HPDE6-E6E7 (cell line): ENCODE results near the gene NSUN6.

ENCODE experiments used
- DNase-seq: peaks from one replicate; pipeline ENCODE4 v3.0.0; 2011; ENCODE audit warnings: missing footprints; ENCODE audit errors: extremely low spot score

The NSUN6 gene

DNA sequence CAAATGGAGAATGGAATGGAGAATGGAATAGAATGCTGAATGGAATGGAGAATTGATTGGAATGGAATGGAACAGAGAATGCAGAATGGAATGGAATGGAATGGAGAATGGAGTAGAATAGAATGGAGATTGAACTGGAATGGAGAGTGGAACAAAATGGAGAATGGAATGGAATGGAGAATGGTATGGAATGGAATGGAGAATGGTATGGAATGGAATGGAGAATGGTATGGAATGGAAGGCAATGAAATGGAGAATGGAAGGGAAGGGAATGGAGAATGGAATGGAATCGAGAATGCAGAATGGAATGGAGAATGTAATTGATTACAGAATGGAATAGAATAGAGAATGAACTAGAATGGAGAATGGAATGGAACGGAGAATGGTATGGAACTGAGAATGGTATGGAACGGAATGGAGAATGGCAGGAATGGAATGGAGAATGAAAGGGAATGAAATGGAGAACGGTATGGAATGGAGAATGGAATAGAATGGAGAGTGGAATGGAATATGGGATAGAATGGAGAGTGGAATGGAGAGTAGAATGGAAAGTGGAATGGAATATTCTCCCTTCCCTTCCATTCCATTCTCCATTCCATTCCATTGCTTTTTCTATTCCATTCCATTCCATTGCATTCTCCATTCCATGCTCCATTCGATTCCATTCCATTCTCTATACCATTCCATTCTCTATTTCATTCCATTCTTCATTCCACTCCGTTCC lies 88.2 kb downstream of the NSUN6 start:
- no peak for DNase-seq

- DNase-seq: no peak
Measured at GRCh38 chr10:18561861-18562551, 89.4 kb downstream of the NSUN6 start.

DNA sequence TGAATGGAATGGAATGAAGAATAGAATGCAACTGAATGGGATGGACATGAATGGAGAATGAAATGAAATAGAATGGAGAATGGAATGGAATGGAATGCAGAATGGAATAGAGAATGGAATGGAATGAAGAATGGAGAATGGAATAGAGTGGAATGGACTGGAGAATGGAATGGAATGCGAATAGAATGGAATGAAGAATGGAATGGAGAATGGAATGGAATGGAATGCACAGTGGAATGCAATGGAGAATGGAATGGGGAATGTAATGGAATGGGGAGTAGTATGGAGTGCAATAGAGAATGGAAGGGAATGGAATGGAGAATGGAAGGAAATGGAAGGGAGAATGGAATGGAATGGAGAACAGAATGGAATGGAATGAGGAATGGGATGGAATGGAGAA lies 93.4 kb downstream of the NSUN6 start:
- no peak for DNase-seq

DNA sequence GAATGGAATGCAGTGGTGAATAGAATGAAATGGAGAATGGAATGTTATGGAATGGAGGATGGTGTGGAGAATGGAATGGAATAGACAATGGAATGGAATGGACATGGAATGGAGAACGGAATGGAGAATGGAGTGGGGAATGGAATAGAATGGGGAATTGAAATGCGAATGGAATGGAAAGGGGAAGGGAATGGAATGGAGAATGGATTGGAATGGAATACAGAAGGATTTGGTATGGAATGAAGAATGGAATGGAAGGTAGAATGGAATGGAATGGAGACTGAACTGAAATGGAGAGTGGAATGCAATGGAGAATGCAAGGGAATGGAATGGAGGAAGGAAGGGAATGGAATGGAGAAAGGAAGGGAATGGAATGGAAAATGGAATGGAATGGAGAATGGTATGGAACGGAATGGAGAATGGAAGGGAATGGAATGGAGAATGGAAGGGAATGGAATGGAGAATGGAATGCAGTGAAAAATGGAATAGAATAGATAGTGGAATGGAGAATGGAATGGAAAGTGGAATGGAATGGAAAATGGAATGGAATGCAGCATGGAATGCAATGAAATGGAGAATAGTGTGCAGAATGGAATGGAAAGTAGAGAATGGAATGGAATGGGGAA lies 94.8 kb downstream of the NSUN6 start:
- DNase-seq: no peak

DNA sequence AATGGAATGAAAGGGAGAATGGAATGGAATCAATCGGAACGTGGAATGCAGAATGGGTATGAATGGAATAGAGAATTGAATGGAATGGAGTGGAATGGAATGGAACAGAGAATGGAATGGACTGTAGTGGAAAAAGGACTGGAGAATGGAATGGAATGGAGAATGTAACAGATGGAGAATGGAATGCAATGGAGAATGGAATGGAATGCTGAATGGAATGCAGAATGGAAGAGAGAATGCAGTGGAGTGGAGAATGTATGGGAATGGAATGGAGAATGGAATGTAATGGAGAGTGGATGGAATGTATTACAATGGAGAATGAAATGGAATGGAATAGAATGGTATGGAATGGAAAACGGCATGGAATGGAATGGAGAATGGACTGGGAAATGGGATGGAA lies 96.9 kb downstream of the NSUN6 start:
- no peak for DNase-seq

- no peak for DNase-seq
Measured at GRCh38 chr10:18551473-18551872, 99.9 kb downstream of the NSUN6 start.

- DNase-seq: no peak
Measured at GRCh38 chr10:18549105-18549504, 102.3 kb downstream of the NSUN6 start.

- DNase-seq: no peak
Measured at GRCh38 chr10:18545621-18546305, 105.6 kb downstream of the NSUN6 start.

DNA sequence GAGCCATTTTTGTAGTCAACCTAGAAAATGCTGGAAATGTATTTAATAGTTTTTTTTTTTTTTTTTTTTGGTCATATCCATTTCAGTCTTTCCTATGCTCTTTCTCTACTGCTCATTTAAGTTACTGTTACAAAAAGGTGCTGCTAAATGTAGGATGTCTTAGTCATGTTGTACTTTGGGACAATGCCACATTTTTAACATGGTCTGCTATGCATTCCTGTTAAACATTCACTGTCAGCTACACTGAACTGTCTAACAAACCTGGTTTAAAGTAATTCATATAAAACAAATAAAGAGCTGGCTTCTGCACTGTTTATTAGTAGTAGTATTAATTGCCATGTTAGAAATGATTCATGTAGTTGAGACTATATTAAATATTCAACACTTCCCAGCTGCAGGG lies 108.6 kb downstream of the NSUN6 start:
- no peak for DNase-seq

DNA sequence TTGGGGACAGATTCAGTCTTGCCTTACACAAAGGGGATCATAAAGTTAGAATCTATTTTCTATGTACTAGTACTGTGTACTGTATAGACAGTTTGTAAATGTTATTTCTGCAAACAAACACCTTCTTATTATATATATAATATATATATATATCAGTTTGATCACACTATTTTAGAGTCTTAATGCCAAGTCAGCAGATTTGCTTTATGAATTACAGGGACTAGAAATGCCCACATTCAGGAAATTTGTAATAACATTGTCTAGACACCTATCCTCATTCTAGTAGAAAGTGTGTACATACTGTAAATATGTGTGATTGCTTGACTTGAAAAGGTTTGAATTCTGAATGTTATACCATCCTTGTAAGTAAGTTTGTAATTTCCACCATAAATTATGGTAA lies 111.2 kb downstream of the NSUN6 start:
- DNase-seq: no peak

DNA sequence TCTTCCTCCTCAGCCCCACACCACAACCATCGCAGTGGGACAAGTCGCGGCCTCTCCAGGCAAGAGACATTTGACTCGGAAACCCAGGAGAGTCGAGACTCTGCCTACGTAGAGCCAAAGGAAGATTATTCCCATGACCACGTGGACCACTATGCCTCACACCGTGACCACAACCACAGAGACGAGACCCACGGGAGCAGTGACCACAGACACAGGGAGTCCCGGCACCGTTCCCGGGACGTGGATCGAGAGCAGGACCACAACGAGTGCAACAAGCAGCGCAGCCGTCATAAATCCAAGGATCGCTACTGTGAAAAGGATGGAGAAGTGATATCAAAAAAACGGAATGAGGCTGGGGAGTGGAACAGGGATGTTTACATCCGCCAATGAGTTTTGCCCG lies 112.1 kb downstream of the NSUN6 start:
- no peak for DNase-seq

- no peak for DNase-seq
Measured at GRCh38 chr10:18533896-18534295, 117.5 kb downstream of the NSUN6 start.

- no peak for DNase-seq
Measured at GRCh38 chr10:18532881-18533535, 118.4 kb downstream of the NSUN6 start.

DNA sequence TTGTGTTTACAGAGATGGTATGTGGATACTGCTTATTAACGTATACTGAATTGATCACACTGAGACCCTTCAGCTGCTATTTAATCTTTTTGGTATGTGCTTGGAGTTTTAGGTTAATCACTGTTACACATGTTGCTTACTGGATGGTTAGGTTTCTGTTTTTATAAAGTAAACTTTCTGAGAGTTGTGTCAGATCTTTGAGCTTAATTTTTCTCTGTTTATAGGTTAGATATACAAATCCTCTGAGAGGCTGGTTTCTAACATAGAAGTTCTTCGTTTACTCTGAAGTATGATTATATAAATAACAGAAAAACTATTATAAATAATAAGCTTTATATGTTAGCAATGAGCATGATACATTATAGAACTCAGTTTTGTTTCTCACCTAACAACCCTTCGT lies 123.1 kb downstream of the NSUN6 start:
- DNase-seq: no peak

DNA sequence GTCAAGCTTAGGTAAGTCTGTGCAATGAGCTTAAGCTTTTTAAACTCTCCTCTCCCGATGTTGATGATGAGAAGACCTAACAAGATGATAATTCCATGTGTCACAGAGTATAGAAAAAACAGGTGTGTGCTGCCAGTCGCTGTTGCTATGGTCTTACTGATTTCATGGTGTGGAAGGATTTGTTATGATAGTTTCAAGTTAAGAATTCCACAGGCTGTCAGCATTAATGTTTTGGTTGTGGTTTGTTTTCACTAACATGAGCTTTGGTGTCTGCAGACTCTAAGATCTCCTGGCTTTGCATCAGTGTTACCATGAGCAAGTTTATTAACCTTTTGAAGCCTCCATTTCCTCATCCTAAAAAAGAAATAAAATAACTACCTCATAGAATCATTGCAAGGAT lies 123.7 kb downstream of the NSUN6 start:
- DNase-seq: no peak

DNA sequence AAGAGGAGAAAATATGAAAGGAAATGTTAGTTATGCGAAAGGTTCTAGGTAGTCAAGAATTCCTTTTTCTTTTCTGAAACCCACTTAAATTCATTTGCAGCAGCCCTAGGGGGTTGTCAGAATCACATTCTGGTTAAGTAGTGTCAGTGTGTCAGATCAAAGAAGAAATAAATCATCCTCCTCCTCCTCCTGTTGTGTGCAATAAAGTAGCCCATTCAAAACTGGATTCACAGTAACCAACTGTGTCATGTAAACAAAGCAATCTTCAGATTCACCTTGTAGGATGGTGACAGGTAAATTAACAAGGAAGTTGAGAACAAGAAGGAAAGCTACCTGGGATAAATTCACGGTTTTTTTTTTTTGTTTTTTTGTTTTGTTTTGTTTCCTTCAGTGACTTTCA lies 127.5 kb downstream of the NSUN6 start:
- no peak for DNase-seq

GRCh38 chr10:18523025-18523424 lies 128.4 kb downstream of the NSUN6 start:
- DNase-seq: no peak

GRCh38 chr10:18516851-18517250 lies 134.5 kb downstream of the NSUN6 start:
- no peak for DNase-seq

GRCh38 chr10:18514537-18514936 lies 136.8 kb downstream of the NSUN6 start:
- DNase-seq: no peak

DNA sequence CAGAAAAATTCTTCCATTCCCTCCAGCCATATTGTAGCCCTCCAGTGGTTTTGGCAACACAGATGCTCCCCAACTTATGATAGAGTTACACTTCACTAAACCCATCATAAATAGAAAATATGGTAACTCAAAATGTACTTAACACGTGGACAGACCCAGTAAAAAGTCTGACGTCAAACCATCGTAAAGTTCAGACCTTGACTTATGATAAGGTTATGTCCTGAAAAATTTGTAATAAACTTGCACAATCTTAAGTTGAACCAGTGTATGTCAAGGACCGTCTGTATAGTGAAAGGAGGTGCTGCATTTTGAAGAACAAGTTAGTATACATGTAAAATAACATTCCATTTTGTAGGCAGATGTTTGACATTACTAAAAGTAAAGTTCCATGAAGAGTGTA lies 142.8 kb downstream of the NSUN6 start:
- no peak for DNase-seq

DNA sequence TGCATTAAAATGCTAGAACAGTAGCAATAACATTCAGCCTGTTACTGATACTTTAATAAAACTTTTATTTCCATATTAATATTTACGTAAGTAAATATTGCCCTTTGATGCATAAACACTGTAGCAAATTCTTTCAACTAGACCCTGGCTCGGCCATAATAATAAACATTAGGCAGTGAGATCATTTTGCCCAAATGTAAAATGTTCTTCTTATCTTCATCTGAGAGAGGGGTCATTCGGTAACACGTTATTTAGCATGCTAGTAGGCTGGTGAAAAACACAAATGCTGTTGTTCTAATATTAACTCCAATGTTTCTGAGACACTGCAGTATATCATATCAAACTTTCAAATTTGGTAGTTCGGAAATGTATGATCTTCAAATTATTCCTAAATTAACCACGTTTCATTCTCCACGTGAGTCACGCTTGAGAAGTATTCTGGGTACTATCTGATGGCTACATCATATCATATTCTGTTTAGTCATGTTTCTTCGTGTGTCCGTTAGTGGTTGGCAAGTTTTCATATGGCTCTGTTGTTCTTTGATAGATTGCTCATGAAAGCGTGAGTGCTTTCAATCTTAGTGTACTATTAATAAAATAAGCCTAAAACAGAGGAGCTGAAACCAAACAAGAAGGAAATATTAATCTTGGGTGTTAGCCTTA lies 145.8 kb downstream of the NSUN6 start:
- no peak for DNase-seq

- no peak for DNase-seq
Measured at GRCh38 chr10:18504161-18504560, 147.2 kb downstream of the NSUN6 start.
